GM15510 (cell line): ENCODE measurements around the gene LSM4.

Experiments
- POLR2A ChIP-seq: IDR thresholded peaks from 3 replicates; pipeline ENCODE4 v1.6.1; 2011; ENCODE audit warnings: borderline replicate concordance; ENCODE audit not compliant: insufficient read length; ENCODE audit errors: extremely low read depth

LSM4 gene

GRCh38 chr19:18264137-18264854, 58.6 kb downstream of the LSM4 start:
- TF ChIP-seq POLR2A = no peak

- no peak for TF ChIP-seq POLR2A
Observed at GRCh38 chr19:18263324-18264136, 59.3 kb downstream of the LSM4 start.

GRCh38 chr19:18262917-18263316, 60.0 kb downstream of the LSM4 start:
- no peak for TF ChIP-seq POLR2A

- TF ChIP-seq POLR2A = no peak
Observed at GRCh38 chr19:18262144-18262543, 60.7 kb downstream of the LSM4 start.

- no peak for TF ChIP-seq POLR2A
Observed at GRCh38 chr19:18261474-18261873, 61.4 kb downstream of the LSM4 start.

- no peak for TF ChIP-seq POLR2A
Observed at GRCh38 chr19:18259893-18260292, 63.0 kb downstream of the LSM4 start.

GRCh38 chr19:18257503-18258470, 65.1 kb downstream of the LSM4 start:
- TF ChIP-seq POLR2A = no peak
